ENCODE data around the gene LRRC4B. TPM values are rescaled to one million over a fixed set of nuclear protein-coding genes. Genes with fewer than 3 reads are reported as not detected.

LRRC4B gene
- total RNA-seq, 1 experiment from 2014 or later = not detected

DNA sequence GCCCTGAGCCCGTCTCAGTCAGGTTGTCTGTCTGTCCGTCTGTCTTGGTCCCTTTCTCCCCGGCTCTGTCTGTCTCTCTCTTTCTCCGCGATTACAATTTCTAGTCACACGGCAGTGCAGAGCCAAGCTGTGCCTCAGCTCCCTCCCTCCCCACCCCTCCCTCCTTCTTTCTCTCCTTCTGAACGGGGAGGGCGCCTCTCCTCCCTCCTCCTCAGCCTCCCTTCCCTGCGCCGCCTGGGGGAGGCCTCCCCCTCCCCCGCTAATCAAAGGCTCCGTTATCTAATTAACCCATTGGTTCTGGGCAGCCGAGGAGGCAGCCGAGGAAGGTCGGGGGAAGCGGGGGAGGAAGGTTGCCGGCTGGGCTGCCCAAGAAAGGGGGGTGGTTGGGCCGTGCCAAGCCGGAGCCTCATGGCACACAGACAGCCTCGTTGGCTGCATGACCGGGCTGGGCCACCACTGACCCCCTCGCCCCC, 16.5 kb downstream of the LRRC4B start:
- no TSS peak for BruUV-seq (replicated peaks)
- TF ChIP-seq, protein P1, sequence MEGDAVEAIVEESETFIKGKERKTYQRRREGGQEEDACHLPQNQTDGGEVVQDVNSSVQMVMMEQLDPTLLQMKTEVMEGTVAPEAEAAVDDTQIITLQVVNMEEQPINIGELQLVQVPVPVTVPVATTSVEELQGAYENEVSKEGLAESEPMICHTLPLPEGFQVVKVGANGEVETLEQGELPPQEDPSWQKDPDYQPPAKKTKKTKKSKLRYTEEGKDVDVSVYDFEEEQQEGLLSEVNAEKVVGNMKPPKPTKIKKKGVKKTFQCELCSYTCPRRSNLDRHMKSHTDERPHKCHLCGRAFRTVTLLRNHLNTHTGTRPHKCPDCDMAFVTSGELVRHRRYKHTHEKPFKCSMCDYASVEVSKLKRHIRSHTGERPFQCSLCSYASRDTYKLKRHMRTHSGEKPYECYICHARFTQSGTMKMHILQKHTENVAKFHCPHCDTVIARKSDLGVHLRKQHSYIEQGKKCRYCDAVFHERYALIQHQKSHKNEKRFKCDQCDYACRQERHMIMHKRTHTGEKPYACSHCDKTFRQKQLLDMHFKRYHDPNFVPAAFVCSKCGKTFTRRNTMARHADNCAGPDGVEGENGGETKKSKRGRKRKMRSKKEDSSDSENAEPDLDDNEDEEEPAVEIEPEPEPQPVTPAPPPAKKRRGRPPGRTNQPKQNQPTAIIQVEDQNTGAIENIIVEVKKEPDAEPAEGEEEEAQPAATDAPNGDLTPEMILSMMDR (IDR thresholded peaks at IDR 0.05; ENCODE audit: unreplicated experiment) = no peak
- no peaks in the 10 kb centered on the region for H3K36me3 Mint-ChIP-seq (ENCODE audit: insufficient read depth, unreplicated experiment)
- peaks cover 98% of the 10 kb centered on the region for H3K27me3 Mint-ChIP-seq (ENCODE audit: insufficient read depth, unreplicated experiment)
- H3K4me1 Mint-ChIP-seq (ENCODE audit: insufficient read depth, unreplicated experiment) = peaks cover 6% of the 10 kb centered on the region
- ChIA-PET CTCF (no interaction called here), POLR2A (no interaction called here)
- no peaks in the 10 kb centered on the region for H3K9me3 Mint-ChIP-seq (ENCODE audit: unreplicated experiment)
- H3K27ac Mint-ChIP-seq (ENCODE audit: low read depth, unreplicated experiment) = no peak overlapping the region
- no peak for DNase-seq (ENCODE audit: unreplicated experiment)
- H3K4me3 Mint-ChIP-seq (ENCODE audit: unreplicated experiment) = no peak overlapping the region
- intact Hi-C loops (cut with micrococcal nuclease) = no loop called here

GRCh38 chr19:50551034-50551714, 17.1 kb downstream of the LRRC4B start:
- Mint-ChIP-seq H3K9me3 (ENCODE audit: unreplicated experiment) (no peaks in the 10 kb centered on the region), H3K27me3 (ENCODE audit: insufficient read depth, unreplicated experiment) (peaks cover 97% of the 10 kb centered on the region), H3K4me1 (ENCODE audit: insufficient read depth, unreplicated experiment) (peaks cover under 1% of the 10 kb centered on the region), H3K36me3 (ENCODE audit: insufficient read depth, unreplicated experiment) (no peaks in the 10 kb centered on the region), H3K4me3 (ENCODE audit: unreplicated experiment) (no peak overlapping the region), H3K27ac (ENCODE audit: low read depth, unreplicated experiment) (no peak overlapping the region)
- no peak for DNase-seq (ENCODE audit: unreplicated experiment)
- ChIA-PET CTCF (no interaction called here), POLR2A (no interaction called here)
- intact Hi-C loops (cut with micrococcal nuclease) = no loop called here
- no TSS peak for BruUV-seq (replicated peaks)
- TF ChIP-seq, protein P1 (IDR thresholded peaks at IDR 0.05; ENCODE audit: unreplicated experiment) = no peak

- CTCF ChIA-PET = no interaction called here
These were observed 17.7 kb downstream of the LRRC4B start for GRCh38 chr19:50550594-50550966.

DNA sequence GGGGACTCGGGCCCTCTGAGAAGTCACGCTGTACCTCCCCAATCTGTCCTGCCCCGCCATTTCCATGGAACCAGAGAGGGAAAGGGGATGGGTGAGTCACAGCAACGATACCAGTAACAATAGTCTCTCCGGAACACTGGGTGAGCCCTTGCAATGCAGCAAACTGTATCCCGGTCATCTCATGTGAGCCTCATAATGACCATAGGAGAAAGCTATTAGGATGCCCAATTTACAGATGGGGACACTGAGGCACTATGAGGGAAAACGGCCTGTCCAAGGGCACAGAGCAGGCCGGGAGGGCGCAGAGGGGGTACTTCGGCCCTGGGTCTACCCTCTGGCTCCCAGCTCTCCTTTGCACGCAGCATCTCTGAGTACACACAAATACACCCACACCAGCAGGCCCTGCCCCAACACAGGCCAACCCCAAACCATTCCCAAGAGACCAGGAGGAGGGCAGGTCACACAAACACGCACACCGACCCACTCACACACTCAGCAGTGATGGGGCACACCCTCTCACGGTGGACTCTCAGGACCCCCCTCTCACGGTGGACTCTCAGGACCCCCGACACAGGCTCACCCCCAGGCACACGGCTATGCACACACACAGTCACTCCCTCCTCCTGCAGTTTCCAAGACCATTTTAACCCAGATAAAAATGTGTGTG, 18.2 kb downstream of the LRRC4B start:
- CTCF ChIA-PET = interaction anchor here (0.8 kb wide), 1 partner anchor 119 kb away, joined by 4 read pairs; no protein-coding TSS in a partner anchor

More at GRCh38 chr19:50550594-50550966, 17.7 kb downstream of the LRRC4B start:
- no peaks in the 10 kb centered on the region for H3K4me1 Mint-ChIP-seq (ENCODE audit: insufficient read depth, unreplicated experiment)
- no peaks in the 10 kb centered on the region for H3K36me3 Mint-ChIP-seq (ENCODE audit: insufficient read depth, unreplicated experiment)
- no peaks in the 10 kb centered on the region for H3K9me3 Mint-ChIP-seq (ENCODE audit: unreplicated experiment)
- POLR2A ChIA-PET = no interaction called here
- no peak overlapping the region for H3K27ac Mint-ChIP-seq (ENCODE audit: low read depth, unreplicated experiment)
- peaks cover 91% of the 10 kb centered on the region for H3K27me3 Mint-ChIP-seq (ENCODE audit: insufficient read depth, unreplicated experiment)
- intact Hi-C loops (cut with micrococcal nuclease) = no loop called here
- BruUV-seq (replicated peaks) = no TSS peak
- no peak overlapping the region for H3K4me3 Mint-ChIP-seq (ENCODE audit: unreplicated experiment)
- no peak for DNase-seq (ENCODE audit: unreplicated experiment)
- TF ChIP-seq, protein P1 (IDR thresholded peaks at IDR 0.05; ENCODE audit: unreplicated experiment) = no peak

More for the DNA sequence above, 18.2 kb downstream of the LRRC4B start:
- no peak overlapping the region for H3K27ac Mint-ChIP-seq (ENCODE audit: low read depth, unreplicated experiment)
- peaks cover 85% of the 10 kb centered on the region for H3K27me3 Mint-ChIP-seq (ENCODE audit: insufficient read depth, unreplicated experiment)
- TF ChIP-seq, protein P1 (IDR thresholded peaks at IDR 0.05; ENCODE audit: unreplicated experiment) = no peak
- DNase-seq (ENCODE audit: unreplicated experiment) = no peak
- BruUV-seq (replicated peaks) = no TSS peak
- no peaks in the 10 kb centered on the region for H3K4me1 Mint-ChIP-seq (ENCODE audit: insufficient read depth, unreplicated experiment)
- no peaks in the 10 kb centered on the region for H3K9me3 Mint-ChIP-seq (ENCODE audit: unreplicated experiment)
- H3K4me3 Mint-ChIP-seq (ENCODE audit: unreplicated experiment) = no peak overlapping the region
- POLR2A ChIA-PET = no interaction called here
- intact Hi-C loops (cut with micrococcal nuclease) = no loop called here
- H3K36me3 Mint-ChIP-seq (ENCODE audit: insufficient read depth, unreplicated experiment) = no peaks in the 10 kb centered on the region
